Stimulated activated CD4-positive, alpha-beta T cell treated with anti-CD3 and anti-CD28 coated beads, Interleukin-4, amount 100 ng/mL, for 48 hours (primary cell): ENCODE results near the gene MESD.
"Not testable (repeated sequence)": the region's sequence is repeated elsewhere in the genome, so short reads cannot be mapped to it uniquely, and the experiment has no call there.

Experiments used
- DNase-seq, 2 donors: peaks; one replicate each; pipeline ENCODE4 v3.0.0-alpha.2; 2020; ENCODE audit warnings: low read depth in 2 of 2

Gene MESD

DNA sequence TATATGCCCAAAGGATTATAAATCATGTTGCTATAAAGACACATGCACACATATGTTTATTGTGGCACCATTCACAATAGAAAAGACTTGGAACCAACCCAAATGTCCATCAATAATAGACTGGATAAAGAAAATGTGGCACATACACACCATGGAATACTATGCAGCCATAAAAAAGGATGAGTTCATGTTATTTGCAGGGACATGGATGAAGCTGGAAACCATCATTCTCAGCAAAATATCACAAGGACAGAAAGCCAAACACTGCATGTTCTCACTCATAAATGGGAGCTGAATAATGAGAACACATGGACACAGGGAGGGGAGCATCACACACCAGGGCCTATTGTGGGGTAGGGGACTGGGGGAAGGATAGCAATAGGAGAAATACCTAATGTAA lies 24.2 kb downstream of the MESD start:
- DNase-seq = not testable (repeated sequence)

DNA sequence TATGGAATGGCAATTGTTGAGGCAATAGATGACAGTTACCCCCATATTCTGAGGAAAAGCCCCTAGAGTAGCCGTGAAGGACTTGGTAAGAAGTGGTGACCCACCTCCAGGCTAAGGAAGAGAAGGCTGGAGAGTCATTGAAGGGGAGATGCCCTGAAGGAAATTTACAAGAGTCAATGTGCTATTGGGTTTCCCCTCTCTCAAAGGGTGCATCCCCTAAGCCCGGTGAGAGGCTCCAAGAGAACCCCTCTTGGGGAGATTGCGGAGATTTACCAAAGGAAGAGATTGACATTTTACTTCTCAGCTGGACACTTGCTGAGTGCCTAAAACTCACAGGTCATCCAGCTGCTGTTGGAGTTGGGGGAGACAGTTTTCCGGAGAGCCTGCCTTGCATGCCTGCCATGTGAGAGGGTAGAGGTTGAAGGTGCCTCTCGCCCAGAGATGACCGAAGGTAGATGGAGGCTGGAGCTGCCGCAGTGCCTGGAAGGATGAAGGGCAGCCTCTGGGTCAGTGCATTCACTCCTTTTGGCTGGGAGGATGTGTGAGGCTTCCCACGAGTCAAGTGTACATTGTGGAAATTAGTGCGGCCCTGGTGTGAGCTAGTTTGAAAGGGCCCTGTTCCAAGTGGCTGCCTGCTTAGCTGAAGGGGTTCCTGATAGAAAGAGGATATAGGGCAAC lies 30.7 kb downstream of the MESD start:
- no peak for DNase-seq

DNA sequence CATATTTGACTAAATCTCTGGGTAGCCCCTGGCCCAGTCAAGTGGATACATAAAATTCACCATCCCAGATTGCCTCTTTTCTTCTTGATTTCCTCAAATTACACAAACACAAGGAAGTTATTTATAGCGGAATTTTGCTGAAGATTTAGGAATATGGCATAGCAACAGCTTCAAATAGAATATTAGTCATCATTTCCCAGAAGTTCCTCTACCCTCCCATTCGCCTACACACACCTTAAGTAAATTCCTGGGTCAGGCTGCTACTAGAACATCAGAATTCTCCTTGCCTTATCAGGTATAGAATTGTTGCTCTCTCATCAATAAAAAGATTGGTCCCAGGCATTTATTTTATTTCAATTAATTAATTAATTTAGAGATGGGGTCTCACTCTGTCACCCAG lies 31.6 kb downstream of the MESD start:
- DNase-seq = no peak

DNA sequence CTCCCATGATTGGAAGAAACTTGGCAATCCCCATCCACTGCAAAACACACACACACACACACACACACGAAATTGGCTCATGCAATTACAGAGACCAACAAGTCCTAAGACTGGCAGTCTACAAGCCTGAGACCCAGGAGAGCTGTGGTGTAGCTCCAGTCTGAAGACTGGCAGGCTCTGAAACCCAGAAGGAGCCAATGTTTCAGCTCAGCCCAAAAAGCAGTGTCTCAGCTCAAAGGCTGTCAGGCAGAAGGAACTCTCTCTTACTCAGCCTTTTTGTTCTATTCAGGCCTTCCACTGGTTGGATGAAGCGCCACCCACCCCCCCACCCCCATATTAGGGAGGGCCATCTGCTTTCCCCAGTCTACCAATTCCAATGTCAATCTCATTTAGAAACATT lies 32.1 kb downstream of the MESD start:
- no peak for DNase-seq

DNA sequence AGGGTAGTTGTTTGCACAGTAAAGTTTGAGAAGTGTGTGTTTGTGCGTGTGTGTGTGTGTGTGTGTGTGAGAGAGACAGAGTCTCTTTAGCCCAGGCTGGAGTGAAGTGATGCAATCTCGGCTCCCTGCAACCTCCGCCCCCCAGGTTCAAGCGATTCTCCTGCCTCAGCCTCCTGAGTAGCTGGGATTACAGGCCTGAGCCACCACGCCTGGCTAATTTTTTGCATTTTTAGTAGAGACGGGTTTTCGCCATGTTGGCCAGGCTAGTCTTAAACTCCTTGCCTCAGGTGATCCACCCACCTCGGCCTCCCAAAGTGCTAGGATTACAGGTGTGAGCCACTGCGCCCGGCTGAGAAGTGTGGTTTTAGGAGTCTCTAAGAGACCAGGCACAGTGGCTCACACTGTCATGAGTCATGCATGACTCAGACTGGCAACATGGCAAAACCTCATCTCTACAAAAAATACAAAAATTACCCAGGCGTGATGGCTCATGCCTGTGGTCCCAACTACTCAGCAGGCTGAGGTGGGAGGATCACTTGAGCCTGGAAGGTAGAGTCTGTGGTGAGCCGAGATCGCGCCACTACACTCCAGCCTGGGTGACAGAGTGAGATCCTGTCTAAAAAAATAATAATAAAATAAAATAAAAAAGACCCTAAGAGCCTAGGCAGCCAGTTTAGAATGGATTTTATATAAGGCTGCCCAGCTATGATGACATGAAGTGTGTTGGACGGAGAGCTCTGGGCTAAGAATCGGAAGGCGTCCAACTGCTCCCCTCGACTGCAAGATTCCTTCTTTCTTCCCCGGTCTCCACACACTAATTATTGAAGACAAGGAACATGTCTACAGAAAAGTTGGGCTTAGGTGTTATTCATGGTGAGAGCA lies 33.8 kb downstream of the MESD start:
- peak; percentile 37 to 62 for DNase-seq

DNA sequence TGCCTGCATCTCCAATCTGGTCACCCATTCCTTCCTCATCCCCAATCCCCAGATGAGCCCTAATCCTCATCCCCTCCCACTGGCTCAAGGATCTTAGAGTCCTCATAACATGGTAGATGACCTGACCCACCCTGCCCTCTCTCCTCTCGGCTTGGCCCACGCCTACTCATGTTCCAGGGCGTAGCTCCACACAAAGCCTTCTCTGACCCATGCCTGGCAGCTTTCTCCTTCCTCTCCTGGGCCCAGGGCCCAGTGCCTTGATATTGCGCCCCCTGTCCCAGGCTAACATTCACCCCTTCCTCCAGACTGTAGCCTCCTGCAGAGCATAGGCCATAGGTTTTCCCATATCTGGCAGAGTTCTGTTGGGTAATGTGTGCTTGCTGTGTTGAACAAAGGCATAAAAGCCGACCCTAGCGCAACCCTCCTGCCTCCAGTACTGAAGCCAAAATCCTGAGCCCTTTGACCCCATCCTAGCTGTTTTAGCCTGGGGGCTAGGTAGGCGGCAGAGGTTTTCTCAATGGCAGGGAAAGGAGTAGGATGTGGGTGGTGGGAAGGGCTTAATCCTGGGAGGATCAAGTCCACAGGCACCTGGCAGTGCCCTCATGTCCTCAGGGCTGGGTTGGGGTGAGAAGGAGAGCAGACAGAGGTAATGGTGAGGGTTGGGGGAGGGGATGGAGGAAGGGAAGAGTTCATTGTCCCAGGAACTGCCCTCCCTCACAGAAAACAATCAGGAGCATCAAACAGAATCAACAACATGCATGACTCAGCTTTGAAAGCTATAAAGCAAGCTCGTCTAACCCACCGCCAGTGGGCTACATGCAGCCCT lies 35.5 kb downstream of the MESD start:
- no peak for DNase-seq

DNA sequence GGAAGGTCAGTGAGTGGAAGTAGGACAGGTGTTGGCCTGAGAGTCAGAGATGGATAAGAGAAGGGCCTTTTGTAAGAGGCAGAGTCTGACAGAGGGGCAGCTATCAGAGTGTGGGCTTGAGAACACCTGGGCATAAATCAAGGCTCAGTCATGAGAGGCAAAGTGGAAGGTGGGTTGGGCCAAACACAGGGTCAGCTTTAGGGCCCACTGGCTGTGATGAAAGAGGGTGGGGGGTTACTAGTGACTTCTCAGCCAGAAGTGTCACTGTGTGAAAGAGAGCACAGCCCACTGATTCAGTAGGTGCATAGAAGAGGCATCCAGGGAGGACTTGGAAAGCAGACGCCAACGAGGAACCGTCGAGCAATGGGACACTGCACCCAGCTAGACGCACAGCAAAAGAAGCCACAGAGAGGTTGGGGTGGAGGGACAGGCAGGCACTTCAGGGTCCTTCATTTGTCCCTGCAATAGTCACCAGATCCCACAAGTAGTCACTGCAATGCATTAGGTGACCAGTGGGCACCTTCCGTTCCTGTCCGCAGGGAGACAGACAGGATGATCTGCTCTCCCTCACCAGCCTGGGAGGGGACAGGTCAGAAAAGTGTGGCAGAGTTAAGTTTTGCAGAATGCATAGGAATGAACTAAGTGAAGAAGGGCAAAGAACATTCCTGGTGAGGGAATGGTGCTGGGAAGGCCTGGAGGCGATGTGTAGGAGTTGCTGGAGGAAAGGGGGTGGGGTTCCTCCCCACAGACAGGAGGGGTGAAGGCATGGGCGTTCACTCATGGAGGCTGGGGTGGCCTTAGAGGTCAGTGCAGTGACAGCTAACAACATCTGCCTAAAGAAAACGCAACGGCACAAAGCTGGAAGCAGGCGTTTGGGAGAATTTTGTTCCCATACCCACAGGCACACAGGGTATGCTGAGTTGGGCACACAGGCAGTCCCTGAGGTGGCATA lies 36.3 kb downstream of the MESD start:
- no peak for DNase-seq

DNA sequence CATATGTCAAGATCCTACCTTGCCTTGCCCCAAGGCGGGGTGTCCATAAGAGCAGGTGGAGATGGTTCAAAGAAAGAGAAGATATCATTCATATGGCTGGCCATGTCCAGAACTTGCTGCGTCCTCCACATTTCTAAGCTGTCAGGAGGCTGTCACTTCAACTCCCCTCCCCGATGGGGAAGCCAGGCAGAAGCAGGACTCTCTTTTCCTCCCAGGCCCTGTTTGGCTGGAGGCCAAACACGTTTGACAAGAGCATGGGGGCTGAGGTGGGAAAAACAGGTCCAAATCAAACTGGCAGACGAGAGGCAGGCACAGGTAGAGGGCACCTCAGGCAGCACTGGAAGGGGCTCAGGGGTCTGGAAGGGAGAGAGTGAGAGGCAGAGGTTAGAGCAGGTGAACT lies 37.7 kb downstream of the MESD start:
- no peak for DNase-seq

DNA sequence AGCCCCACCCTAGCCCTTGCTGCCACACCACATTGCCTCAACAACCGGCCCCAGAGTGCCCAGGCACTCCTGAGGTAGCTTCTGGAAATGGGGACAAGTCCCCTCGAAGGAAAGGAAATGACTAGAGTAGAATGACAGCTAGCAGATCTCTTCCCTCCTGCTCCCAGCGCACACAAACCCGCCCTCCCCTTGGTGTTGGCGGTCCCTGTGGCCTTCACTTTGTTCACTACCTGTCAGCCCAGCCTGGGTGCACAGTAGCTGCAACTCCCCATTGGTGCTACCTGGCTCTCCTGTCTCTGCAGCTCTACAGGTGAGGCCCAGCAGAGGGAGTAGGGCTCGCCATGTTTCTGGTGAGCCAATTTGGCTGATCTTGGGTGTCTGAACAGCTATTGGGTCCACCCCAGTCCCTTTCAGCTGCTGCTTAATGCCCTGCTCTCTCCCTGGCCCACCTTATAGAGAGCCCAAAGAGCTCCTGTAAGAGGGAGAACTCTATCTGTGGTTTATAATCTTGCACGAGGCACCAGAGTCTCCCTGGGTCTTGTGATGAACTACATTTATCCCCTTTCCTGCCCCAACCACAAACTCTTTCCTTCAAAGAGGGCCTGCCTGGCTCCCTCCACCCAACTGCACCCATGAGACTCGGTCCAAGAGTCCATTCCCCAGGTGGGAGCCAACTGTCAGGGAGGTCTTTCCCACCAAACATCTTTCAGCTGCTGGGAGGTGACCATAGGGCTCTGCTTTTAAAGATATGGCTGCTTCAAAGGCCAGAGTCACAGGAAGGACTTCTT lies 39.1 kb downstream of the MESD start:
- no peak for DNase-seq

DNA sequence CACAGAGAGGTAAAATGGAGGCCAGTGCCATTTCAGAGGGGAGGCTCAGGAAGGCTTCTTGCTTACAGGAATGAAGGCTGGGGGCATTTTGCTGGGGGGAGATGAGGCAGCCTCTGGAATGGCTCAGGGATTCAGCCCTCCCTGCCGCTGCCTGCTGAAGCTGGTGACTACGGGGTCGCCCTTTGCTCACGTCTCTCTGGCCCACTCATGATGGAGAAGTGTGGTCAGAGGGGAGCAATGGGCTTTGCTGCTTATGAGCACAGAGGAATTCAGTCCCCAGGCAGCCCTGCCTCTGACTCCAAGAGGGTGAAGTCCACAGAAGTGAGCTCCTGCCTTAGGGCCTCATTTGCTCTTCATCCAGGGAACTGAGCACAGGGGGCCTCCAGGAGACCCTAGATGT lies 39.9 kb downstream of the MESD start:
- no peak for DNase-seq

DNA sequence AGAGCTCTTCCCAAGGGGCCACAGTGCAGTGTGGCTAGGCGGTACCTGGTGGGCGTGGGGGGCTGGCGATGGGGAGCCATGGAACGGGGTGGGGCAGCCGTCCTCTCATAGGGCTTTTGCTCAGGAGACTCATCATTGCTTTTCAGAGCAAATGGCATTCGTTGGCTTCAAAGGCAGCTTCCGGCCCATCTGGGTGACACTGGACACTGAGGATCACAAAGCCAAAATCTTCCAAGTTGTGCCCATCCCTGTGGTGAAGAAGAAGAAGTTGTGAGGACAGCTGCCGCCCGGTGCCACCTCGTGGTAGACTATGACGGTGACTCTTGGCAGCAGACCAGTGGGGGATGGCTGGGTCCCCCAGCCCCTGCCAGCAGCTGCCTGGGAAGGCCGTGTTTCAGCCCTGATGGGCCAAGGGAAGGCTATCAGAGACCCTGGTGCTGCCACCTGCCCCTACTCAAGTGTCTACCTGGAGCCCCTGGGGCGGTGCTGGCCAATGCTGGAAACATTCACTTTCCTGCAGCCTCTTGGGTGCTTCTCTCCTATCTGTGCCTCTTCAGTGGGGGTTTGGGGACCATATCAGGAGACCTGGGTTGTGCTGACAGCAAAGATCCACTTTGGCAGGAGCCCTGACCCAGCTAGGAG lies 40.8 kb downstream of the MESD start:
- DNase-seq = no peak

DNA sequence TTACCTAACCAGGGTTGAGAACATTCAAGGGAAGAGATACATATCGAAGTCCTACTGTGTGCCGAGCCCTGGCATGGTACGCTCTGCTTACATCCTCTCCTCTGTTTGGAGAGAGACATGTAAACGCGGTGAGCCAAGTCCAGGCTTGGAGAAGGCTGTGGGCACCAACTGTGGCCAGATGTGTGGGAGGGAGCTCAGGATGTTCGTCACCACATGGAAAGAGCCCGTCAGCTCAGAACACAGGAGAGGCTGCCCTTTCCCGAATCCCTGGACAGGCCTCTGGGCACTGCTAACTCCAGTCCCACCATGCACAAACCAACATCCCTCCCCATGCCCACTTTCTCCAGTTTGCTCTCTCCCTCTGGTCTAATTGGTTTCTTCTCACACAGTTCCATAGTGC lies 43.0 kb downstream of the MESD start:
- DNase-seq = no peak

DNA sequence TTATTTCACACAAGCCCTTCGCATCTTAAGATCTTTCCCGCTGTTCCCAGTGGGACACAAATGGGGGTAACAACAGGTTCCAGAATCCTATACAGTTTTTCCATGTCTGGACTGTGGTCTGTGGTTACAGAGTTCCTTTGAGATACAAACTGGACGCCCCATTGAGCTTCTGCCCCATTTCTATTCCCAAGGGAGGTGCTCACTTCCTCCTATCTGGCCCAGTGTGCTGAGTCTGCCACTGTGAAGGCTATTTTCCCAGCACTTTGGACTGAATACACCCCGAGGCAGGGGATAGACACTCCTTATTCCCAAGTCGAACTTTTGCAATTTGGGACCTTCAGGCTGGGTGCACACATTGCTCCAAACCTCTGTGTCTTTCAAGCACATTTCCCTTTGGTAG lies 44.0 kb downstream of the MESD start:
- no peak for DNase-seq

DNA sequence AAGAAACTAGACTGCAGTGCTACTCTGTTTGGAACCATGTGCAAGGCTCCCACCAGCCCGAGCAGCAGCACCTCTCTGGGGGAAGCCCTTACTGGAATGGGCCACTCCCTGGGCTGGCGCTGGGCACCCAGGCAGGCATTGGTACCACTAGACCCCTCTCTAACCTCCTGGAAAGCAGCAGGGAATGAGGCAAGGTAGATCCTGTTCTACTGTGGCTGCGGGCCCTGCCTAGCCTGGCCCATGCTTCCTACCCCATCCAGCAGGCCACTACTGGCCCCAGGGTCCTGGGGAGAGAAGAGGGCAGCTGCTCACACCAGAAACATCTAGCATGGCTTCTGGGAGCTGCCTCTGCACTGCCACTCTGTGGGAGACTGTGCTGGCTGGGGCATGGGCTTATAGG lies 44.8 kb downstream of the MESD start:
- DNase-seq = no peak

DNA sequence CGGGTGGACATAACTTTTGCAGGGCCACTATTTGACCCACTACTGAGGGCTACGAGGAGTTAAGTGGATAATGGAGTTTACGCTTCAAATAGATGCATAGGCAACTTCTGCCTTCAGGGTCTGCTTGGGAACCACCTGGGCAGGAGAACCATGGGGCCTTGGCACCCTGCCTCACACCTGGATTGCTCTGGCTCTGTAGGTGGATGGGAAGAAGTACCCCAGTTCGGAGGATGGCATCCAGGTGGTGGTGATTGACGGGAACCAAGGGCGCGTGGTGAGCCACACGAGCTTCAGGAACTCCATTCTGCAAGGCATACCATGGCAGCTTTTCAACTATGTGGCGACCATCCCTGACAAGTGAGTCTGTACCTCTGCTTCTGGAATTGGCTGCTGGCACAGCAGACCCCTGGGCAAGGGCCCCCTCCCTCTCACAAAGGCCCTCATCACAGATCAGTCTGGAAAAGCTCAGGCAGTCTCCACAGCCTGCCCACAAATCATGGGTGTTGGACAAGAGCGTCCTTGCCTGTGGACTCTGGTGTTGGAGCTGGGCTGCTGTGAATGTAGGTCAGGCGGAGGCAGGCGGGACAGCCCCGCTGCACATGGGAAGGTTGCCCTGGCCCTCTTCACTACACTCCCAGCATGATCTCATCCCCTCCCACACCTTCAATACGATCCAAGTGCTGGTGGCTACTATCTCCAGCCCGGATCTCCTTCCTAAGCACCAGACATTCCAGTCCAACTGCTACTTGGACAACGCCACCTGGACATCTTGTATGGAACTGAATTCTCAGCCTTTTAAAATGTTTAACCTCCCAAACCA lies 46.7 kb downstream of the MESD start:
- DNase-seq = no peak

DNA sequence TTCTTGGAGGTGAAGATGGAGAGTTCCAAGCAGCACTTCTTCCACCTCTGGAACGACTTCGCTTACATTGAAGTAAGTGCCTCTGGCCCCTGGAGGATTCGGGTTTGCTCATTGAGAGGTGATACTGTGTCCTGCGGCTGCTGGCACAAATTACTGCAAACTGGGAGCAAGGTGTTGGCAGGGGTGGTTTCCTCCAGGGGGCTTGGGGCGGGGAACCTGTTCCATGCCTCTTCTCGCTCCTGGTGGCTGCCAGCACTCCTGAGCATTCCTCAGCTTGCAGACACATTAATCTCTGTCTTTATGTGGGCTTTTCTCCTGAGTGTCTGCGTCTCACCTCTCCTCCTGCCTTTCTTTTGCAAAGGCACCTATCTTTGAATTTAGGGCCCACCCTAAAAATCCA lies 47.4 kb downstream of the MESD start:
- DNase-seq = no peak

DNA sequence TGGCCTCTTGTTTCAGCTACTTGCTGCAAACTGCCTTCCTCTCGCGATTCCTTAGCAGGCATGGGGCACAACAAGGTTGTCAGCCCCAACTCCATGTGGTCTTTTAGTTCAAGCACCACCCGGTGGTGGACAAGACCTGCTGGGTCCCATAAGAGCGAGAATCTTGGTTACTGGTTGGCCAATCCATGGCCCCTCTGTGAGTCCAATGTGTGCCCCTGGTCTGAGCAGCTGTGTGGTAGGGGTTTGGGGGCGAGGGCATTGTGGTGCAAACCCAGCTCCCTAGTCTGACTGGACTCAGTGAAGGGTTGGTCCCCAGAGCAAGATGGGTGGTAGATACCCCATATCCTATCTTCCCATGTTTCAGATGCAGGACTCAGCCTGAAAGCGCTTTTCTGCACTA lies 48.8 kb downstream of the MESD start:
- DNase-seq = no peak

DNA sequence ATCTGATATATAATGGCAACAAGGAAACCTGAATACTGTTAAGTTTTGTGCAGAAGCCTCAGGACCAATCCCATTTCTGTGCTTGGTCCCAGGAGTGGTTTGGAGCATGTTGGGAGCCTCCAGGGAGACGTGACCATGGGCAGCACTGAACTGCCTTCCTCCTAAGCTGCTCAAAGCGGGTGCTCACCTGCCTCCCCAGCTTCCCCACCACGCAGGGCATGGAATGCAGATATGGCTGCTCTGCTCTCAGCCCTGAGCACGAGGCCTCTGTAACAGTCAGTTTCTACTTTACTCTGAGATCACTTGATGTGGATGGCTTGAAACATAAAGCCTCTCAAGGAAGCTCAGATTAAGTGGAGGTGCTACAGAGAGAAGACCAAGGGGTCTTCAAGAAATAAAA lies 49.3 kb downstream of the MESD start:
- no peak for DNase-seq

DNA sequence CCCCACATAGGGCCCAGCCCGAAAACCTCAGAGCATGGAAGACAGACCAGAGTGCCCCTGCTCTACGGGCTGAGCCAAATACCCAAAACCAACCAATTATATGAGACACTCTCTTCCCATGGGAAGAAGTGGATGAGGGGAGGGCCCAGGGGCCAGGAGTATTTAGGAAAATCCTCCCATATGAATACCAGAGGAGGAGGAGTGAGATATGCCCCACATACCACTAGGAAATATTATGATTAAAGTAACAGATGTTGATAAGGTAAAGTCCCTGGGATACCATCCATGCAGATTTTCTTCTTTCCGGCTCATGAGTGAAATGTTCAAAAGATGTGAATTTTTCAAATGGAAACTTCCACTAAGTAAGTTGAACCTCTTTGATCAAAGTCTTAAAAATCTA lies 50.4 kb downstream of the MESD start:
- no peak for DNase-seq
